ENCODE results near the gene ANO3. TPM values are rescaled to one million over a fixed set of nuclear protein-coding genes. Genes with fewer than 3 reads are reported as not detected.

ANO3 gene
- total and polyA plus RNA-seq, 12 donors: 0.10 to 3.9 (median 0.65) TPM

DNA sequence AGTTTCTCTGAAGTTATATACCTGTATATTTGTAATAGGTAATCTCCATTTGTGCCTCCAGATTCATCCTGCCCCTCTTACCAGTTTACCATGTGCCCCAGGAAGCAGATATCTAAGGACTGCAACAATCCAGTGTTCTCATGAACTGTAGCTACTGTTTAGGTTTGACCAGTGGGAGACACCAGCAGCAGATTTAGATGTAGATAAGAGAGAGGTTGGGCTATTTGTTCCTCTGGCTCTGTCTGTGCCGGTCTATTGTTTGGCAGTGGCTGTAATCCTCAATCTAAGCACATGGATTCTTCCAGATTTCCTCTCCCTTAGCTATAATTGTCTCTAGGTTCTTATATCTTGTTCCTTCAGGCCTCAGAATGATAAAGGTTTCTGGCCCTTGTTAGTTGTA, 88.4 kb downstream of the ANO3 start:
- intact Hi-C loops (cut with DNase I): no loop called here
- 7 to 44% (median 23%) methylated on average over 1 of the region's 1 CpG for WGBS, 4 donors
- DNase-seq: no peak
- H3K36me3 ChIP-seq (replicated peaks in 1 of 2): no peaks in the 10 kb centered on the region
- no peak for TF ChIP-seq POLR2A (IDR thresholded peaks at IDR 0.05)
- TF ChIP-seq, protein P1, sequence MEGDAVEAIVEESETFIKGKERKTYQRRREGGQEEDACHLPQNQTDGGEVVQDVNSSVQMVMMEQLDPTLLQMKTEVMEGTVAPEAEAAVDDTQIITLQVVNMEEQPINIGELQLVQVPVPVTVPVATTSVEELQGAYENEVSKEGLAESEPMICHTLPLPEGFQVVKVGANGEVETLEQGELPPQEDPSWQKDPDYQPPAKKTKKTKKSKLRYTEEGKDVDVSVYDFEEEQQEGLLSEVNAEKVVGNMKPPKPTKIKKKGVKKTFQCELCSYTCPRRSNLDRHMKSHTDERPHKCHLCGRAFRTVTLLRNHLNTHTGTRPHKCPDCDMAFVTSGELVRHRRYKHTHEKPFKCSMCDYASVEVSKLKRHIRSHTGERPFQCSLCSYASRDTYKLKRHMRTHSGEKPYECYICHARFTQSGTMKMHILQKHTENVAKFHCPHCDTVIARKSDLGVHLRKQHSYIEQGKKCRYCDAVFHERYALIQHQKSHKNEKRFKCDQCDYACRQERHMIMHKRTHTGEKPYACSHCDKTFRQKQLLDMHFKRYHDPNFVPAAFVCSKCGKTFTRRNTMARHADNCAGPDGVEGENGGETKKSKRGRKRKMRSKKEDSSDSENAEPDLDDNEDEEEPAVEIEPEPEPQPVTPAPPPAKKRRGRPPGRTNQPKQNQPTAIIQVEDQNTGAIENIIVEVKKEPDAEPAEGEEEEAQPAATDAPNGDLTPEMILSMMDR (IDR thresholded peaks at IDR 0.05): no peak
- no peak overlapping the region for H3K27ac ChIP-seq
- no peaks in the 10 kb centered on the region for H3K4me1 ChIP-seq (replicated peaks in 1 of 2)
- no peak overlapping the region for H3K4me3 ChIP-seq
- H3K27me3 ChIP-seq: no peaks in the 10 kb centered on the region
- no peaks in the 10 kb centered on the region for H3K9me3 ChIP-seq (replicated peaks in 1 of 3)

DNA sequence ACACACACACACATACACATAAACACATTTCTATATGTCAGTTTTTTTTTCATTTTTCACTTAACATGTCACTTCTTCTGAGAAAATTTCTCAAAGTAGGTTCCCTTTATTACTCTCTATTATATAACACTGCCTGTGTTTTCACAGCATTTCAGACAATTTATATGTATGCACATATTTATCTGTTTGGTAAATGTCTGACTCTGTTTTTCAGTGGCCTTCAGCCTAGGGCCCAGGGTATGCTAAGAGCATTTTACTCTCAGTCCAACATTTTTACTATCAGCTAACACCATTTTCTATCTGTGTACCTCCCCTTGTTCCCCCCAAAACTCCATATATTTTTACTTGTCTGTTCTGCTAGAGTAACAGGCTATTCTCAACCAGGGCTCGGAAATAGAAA, 92.3 kb downstream of the ANO3 start:
- H3K36me3 ChIP-seq (replicated peaks in 1 of 2): no peaks in the 10 kb centered on the region
- TF ChIP-seq, protein P1 (IDR thresholded peaks at IDR 0.05): no peak
- TF ChIP-seq POLR2A (IDR thresholded peaks at IDR 0.05): no peak
- no peaks in the 10 kb centered on the region for H3K9me3 ChIP-seq (replicated peaks in 1 of 3)
- no peak overlapping the region for H3K27ac ChIP-seq
- no peaks in the 10 kb centered on the region for H3K4me1 ChIP-seq (replicated peaks in 1 of 2)
- 0 to 39% (median 13%) methylated on average over 1 of the region's 1 CpG for WGBS, 4 donors
- DNase-seq: no peak
- no peaks in the 10 kb centered on the region for H3K27me3 ChIP-seq
- H3K4me3 ChIP-seq: no peak overlapping the region
- intact Hi-C loops (cut with DNase I): no loop called here

DNA sequence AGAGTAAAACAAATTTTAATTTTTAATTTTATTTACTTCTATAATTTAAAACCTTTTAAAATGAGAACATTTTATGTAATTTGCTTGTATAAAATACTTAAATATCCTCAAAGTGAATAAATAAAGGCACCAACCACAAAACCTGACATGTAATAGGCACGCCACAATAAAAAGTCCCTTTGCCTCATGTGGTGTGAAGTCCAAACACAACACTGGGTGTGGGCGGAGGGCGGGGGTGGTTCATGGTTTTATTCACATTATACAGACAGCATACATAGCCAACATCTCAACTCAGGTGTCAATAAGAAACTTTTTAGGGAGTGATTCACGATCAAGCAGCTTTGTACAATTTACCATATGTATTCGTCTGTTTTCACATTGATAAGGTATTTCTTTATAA, 107.9 kb downstream of the ANO3 start:
- H3K27me3 ChIP-seq: no peaks in the 10 kb centered on the region
- H3K27ac ChIP-seq: no peak overlapping the region
- no peaks in the 10 kb centered on the region for H3K4me1 ChIP-seq (replicated peaks in 1 of 2)
- no peak overlapping the region for H3K4me3 ChIP-seq
- 71 to 87% (median 80%) methylated on average over 5 of the region's 5 CpGs for WGBS, 4 donors
- H3K9me3 ChIP-seq (replicated peaks in 1 of 3): no peaks in the 10 kb centered on the region
- intact Hi-C loops (cut with DNase I): no loop called here
- TF ChIP-seq POLR2A (IDR thresholded peaks at IDR 0.05): no peak
- TF ChIP-seq, protein P1 (IDR thresholded peaks at IDR 0.05): no peak
- no peaks in the 10 kb centered on the region for H3K36me3 ChIP-seq (replicated peaks in 1 of 2)
- no peak for DNase-seq

DNA sequence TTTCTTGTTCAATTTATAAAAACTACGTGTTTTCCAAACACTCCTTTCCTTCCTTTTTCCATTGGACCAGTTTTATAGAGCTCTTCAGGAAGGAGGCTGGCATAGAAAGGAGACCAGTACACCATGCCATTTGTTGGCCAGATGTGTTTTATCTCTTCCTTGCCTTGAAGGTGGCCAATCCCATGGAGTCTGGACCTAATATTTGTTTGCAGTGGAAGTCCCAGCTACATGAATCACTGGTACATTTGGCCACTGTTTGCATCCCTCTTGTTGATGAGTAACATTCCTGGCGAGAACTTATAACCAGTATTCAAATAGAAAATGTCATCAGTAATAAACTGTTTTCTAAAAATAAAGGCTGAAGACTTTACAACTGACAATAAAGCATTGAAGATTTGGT, 110.2 kb downstream of the ANO3 start:
- intact Hi-C loops (cut with DNase I): no loop called here
- H3K27me3 ChIP-seq: no peaks in the 10 kb centered on the region
- TF ChIP-seq POLR2A (IDR thresholded peaks at IDR 0.05): no peak
- TF ChIP-seq, protein P1 (IDR thresholded peaks at IDR 0.05): no peak
- no peaks in the 10 kb centered on the region for H3K36me3 ChIP-seq (replicated peaks in 1 of 2)
- H3K4me3 ChIP-seq: no peak overlapping the region
- WGBS, 4 donors: 67 to 71% (median 68%) methylated on average over 2 of the region's 2 CpGs
- no peak overlapping the region for H3K27ac ChIP-seq
- DNase-seq: no peak
- no peaks in the 10 kb centered on the region for H3K4me1 ChIP-seq (replicated peaks in 1 of 2)
- no peaks in the 10 kb centered on the region for H3K9me3 ChIP-seq (replicated peaks in 1 of 3)
